K562 (cell line): ENCODE data around the gene PARD3B. TPM values are rescaled to one million over a fixed set of nuclear protein-coding genes. Genes with fewer than 3 reads are reported as not detected.

Experiments
- ATAC-seq: fragments of 200-7000 bp; cut with Tn5 transposase; 3 replicates; pipeline ENCODE4 v1.9.1; 2020; ENCODE audit warnings: moderate library complexity
- BruUV-seq: library from RNA; stranded (reverse); fragments of 400-500 nt; replicated peaks from 2 replicates; lab custom pipeline; 2021; lab: Mats Ljungman, UMichigan
- CTCF ChIA-PET: fragments of 300-600 bp; formaldehyde crosslinking; extraction: SDS; loops from one replicate; lab custom pipeline; 2021; ENCODE audit warnings: low intra/inter-chr PET ratio; lab: Yijun Ruan, JAX
- POLR2A ChIA-PET: fragments of 300-600, 350-650 bp; sonication (Branson Sonifier 250); formaldehyde crosslinking; extraction: SDS; loops from one replicate; lab custom pipeline; 2021; ENCODE audit warnings: antibody characterized with exemption, inconsistent platforms; lab: Yijun Ruan, JAX
- DNase-seq, 4 experiments: peaks; one replicate each; pipeline versions ENCODE4 v3.0.0 to v3.0.0-alpha.2; 2011 to 2018; ENCODE audit warnings: low spot score in 3 of 4, mixed read lengths in 3 of 4; ENCODE audit errors: extremely low read depth in 1 of 4
- FAIRE-seq: peaks from 2 replicates; lab custom pipeline; 2011; peaks lifted over from hg19 to GRCh38; lab: Jason Lieb, UNC
- H2AFZ ChIP-seq: 2 replicates; pipeline ENCODE4 v1.6.0; 2011; ENCODE audit warnings: low read depth, low read length, control low read depth, inconsistent platforms
- H3K27ac ChIP-seq: fragments of 200-600 bp; 3 replicates; pipeline ENCODE4 v1.8.0; 2011; ENCODE audit warnings: low read depth, mild to moderate bottlenecking, control low read depth, inconsistent platforms, low read length, moderate library complexity, mixed read lengths; ENCODE audit errors: extremely low read depth
- H3K27me3 ChIP-seq, 2 experiments: fragments of 300-600 bp in 1 of 2; 2 replicates in 1 of 2; 3 replicates in 1 of 2; pipeline versions ENCODE4 v1.6.0 to v1.8.0; 2011; ENCODE audit warnings: inconsistent platforms in 2 of 2, low read length in 2 of 2, mild to moderate bottlenecking in 1 of 2, mixed read lengths in 1 of 2, moderate library complexity in 1 of 2; ENCODE audit not compliant: control insufficient read depth in 2 of 2, insufficient read depth in 2 of 2
- H3K36me3 ChIP-seq: fragments of 300-600 bp; 3 replicates; pipeline ENCODE4 v1.8.0; 2011; ENCODE audit warnings: mild to moderate bottlenecking, low read length, inconsistent platforms; ENCODE audit not compliant: control insufficient read depth, insufficient read depth
- H3K4me1 ChIP-seq, 2 experiments: fragments of 200-600 bp in 1 of 2; replicated peaks in 1 of 2; 2 replicates in 1 of 2; 3 replicates in 1 of 2; pipeline versions ENCODE4 v1.5.1 to v1.8.0; 2011; ENCODE audit warnings: inconsistent platforms in 2 of 2, low read length in 2 of 2, mild to moderate bottlenecking in 1 of 2, mixed read lengths in 1 of 2, moderate library complexity in 1 of 2; ENCODE audit not compliant: control insufficient read depth in 2 of 2, insufficient read depth in 2 of 2
- H3K4me2 ChIP-seq: 2 replicates; pipeline ENCODE4 v1.6.1; 2011; ENCODE audit warnings: low read length, control low read depth, inconsistent platforms, mixed read lengths; ENCODE audit not compliant: insufficient read depth
- H3K4me3 ChIP-seq: fragments of 200-600 bp; sonication (generic), shearing (Covaris generic); 2 replicates; pipeline ENCODE4 v1.5.1; 2016; ENCODE audit warnings: control low read depth, inconsistent platforms
- H3K79me2 ChIP-seq: fragments of 200-600 bp; 3 replicates; pipeline ENCODE4 v1.8.0; 2011; ENCODE audit warnings: low read length, inconsistent platforms; ENCODE audit not compliant: control insufficient read depth, insufficient read depth
- H3K9ac ChIP-seq, 2 experiments: 2 replicates each; pipeline versions ENCODE4 v1.6.0 to v1.6.1; 2011; ENCODE audit warnings: low read depth in 2 of 2, low read length in 2 of 2, control low read depth in 1 of 2, inconsistent platforms in 1 of 2, mild to moderate bottlenecking in 1 of 2, mixed read lengths in 1 of 2; ENCODE audit not compliant: insufficient read depth in 1 of 2
- H3K9me1 ChIP-seq: one replicate; pipeline ENCODE4 v1.6.0; 2011; ENCODE audit warnings: inconsistent platforms, mild to moderate bottlenecking, low read length, moderate library complexity; ENCODE audit not compliant: control insufficient read depth, insufficient read depth
- H3K9me3 ChIP-seq: replicated peaks from 2 replicates; pipeline ENCODE4 v1.5.1; 2011; ENCODE audit warnings: low read depth, low read length, inconsistent platforms; ENCODE audit not compliant: control insufficient read depth, insufficient read depth
- H4K20me1 ChIP-seq: replicated peaks from 2 replicates; pipeline ENCODE4 v1.6.1; 2011; ENCODE audit warnings: low read length, inconsistent platforms, mixed read lengths; ENCODE audit not compliant: control insufficient read depth, insufficient read depth
- BRD9 ChIP-seq: fragments of 450-650 bp; IDR thresholded peaks from 2 replicates; pipeline ENCODE4 v1.6.1; 2018; ENCODE audit warnings: low read depth; ENCODE audit not compliant: partially characterized antibody
- CBFA2T2 ChIP-seq: fragments of 450-650 bp; conservative IDR thresholded peaks from 2 replicates; pipeline ENCODE4 v1.6.1; 2017; ENCODE audit warnings: mild to moderate bottlenecking
- E2F8 ChIP-seq: fragments of 450-650 bp; IDR thresholded peaks from 2 replicates; pipeline ENCODE4 v1.7.1; 2018; ENCODE audit warnings: mild to moderate bottlenecking, low read depth; ENCODE audit not compliant: partially characterized antibody
- FOXP4 ChIP-seq: sonication (generic); formaldehyde crosslinking; IDR thresholded peaks from 2 replicates; pipeline ENCODE4 v1.8.0; 2022; ENCODE audit warnings: mild to moderate bottlenecking, missing genetic modification reagents, borderline replicate concordance
- HIVEP1 ChIP-seq: fragments of 250-450 bp; sonication (Bioruptor Pico); IDR thresholded peaks from 2 replicates; pipeline ENCODE4 v1.4.0; 2020; ENCODE audit warnings: mild to moderate bottlenecking
- MCM5 ChIP-seq: fragments of 450-650 bp; IDR thresholded peaks from 2 replicates; pipeline ENCODE4 v1.6.1; 2016; ENCODE audit warnings: low read depth
- ZNF12 ChIP-seq: sonication (generic); formaldehyde crosslinking; IDR thresholded peaks from 2 replicates; pipeline ENCODE4 v1.4.0; 2020; ENCODE audit warnings: mild to moderate bottlenecking, missing genetic modification reagents
- ZNF133 ChIP-seq: fragments of 250-450 bp; sonication (Bioruptor Pico); IDR thresholded peaks from 2 replicates; pipeline ENCODE4 v1.4.0; 2020; ENCODE audit warnings: mild to moderate bottlenecking
- ZNF184 ChIP-seq: sonication (generic); formaldehyde crosslinking; IDR thresholded peaks from 2 replicates; pipeline ENCODE4 v1.5.0; 2020; ENCODE audit warnings: missing genetic modification reagents
- ZNF668 ChIP-seq: fragments of 250-450 bp; sonication (Bioruptor Pico); IDR thresholded peaks from 2 replicates; pipeline ENCODE4 v1.8.0; 2022; ENCODE audit warnings: mild to moderate bottlenecking, inconsistent platforms
- WGBS: fragments of 100-300 bp; shearing (Covaris generic); methylation state at CpG from one replicate; pipeline ENCODE4 v1.1.6; 2016; ENCODE audit warnings: low coverage, mixed read lengths; ENCODE audit not compliant: insufficient coverage; ENCODE audit errors: missing lambda C conversion rate; 5-methylcytosine and 5-hydroxymethylcytosine counted together
- in situ Hi-C: fragments of 300-500 bp; cut with MboI; formaldehyde crosslinking; loops from 4 replicates; pipeline ENCODE4 v1.15.0; 2018; ENCODE audit warnings: inconsistent platforms, mixed read lengths
- intact Hi-C: fragments of 100-400 bp; cut with micrococcal nuclease; formaldehyde crosslinking; loops from 2 replicates; pipeline ENCODE4 v1.14.2; 2022
- polyA plus RNA-seq, 8 experiments: library from polyadenylated mRNA; depleted of rRNA in 4 of 8; stranded (reverse) in 5 of 8; unstranded in 3 of 8; fragments of >200 nt; fragmentation: Nextera tagmentation in 2 of 8; fragmentation: Illumina TruSeq in 1 of 8; extraction: Ambion mirVana in 2 of 8; extraction: Trizol in 1 of 8; gene quantifications; 2 replicates each; pipeline versions ENCODE4 v1.2.1 to v1.2.3, GENCODE V29; 2011 to 2014; ENCODE audit warnings: inconsistent platforms in 1 of 8, missing spikeins in 1 of 8
- total RNA-seq, 7 experiments: library from RNA; depleted of rRNA in 6 of 7; stranded (reverse); fragments of >200 nt in 6 of 7; fragmentation: Illumina TruSeq in 2 of 7; extraction: Trizol in 2 of 7; gene quantifications; 2 replicates each; pipeline versions ENCODE4 v1.2.1 to v1.2.3, GENCODE V29; 2011 to 2021; ENCODE audit warnings: low replicate concordance in 1 of 7

Gene PARD3B
- total and polyA plus RNA-seq, 9 of the 15 experiments (the other 6 are each of a cell fraction or from before 2014, with no cell fraction given) = 0.15 to 3.0 (median 1.1) TPM

- FAIRE-seq (no peak), DNase-seq (no peak), ATAC-seq (no peak)
- ChIA-PET CTCF (interaction anchor here (0.6 kb wide), 1 partner anchor 33 kb away, joined by 3 read pairs; no protein-coding TSS in a partner anchor), POLR2A (no interaction called here)
- H2AFZ ChIP-seq = no peak overlapping the region
- H3K9me3 ChIP-seq = no peaks in the 10 kb centered on the region
- intact Hi-C loops (no loop called here), in situ Hi-C loops (no loop called here)
- H3K36me3 ChIP-seq = no peaks in the 10 kb centered on the region
- H3K9me1 ChIP-seq = no peaks in the 10 kb centered on the region
- H3K4me1 ChIP-seq = no peaks in the 10 kb centered on the region
- BruUV-seq = no TSS peak
- no peak overlapping the region for H3K9ac ChIP-seq
- H3K27me3 ChIP-seq = no peaks in the 10 kb centered on the region
- no peak overlapping the region for H3K27ac ChIP-seq
- no peaks in the 10 kb centered on the region for H4K20me1 ChIP-seq
- WGBS = 42% methylated on average over 2 of the region's 2 CpGs
- TF ChIP-seq ZNF668 = no peak
- no peak overlapping the region for H3K4me3 ChIP-seq
- H3K4me2 ChIP-seq = no peak overlapping the region
- H3K79me2 ChIP-seq = no peaks in the 10 kb centered on the region
These were observed 66.5 kb downstream of the PARD3B start for GRCh38 chr2:204611764-204612163.

- POLR2A ChIA-PET = no interaction called here
- no peak overlapping the region for H3K4me3 ChIP-seq
- H3K9ac ChIP-seq = no peak overlapping the region
- DNase-seq (no peak), ATAC-seq (no peak), FAIRE-seq (no peak)
- TF ChIP-seq ZNF12 (CRISPR knock-in tag) (no peak), ZNF184 (no peak), ZNF133 (CRISPR knock-in tag) (no peak), FOXP4 (no peak), MCM5 (no peak), BRD9 (no peak), CBFA2T2 (no peak), E2F8 (no peak), HIVEP1 (CRISPR knock-in tag) (no peak)
- H3K79me2 ChIP-seq = no peaks in the 10 kb centered on the region
- H2AFZ ChIP-seq = no peak overlapping the region
- no TSS peak for BruUV-seq
- no peaks in the 10 kb centered on the region for H3K4me1 ChIP-seq
- intact Hi-C loops = no loop called here
- no peaks in the 10 kb centered on the region for H3K9me1 ChIP-seq
- CTCF ChIA-PET = no interaction called here
- H4K20me1 ChIP-seq = no peaks in the 10 kb centered on the region
- H3K27ac ChIP-seq = no peak overlapping the region
- H3K27me3 ChIP-seq = no peaks in the 10 kb centered on the region
- in situ Hi-C loops = no loop called here
- H3K9me3 ChIP-seq = no peaks in the 10 kb centered on the region
- 0% methylated on average over 1 of the region's 1 CpG for WGBS
- H3K36me3 ChIP-seq = no peaks in the 10 kb centered on the region
- H3K4me2 ChIP-seq = no peak overlapping the region
These were observed 68.4 kb downstream of the PARD3B start for GRCh38 chr2:204613635-204614034.
